ENCODE measurements around the gene TSC2. TPM values are rescaled to one million over a fixed set of nuclear protein-coding genes. Genes with fewer than 3 reads are reported as not detected.

Gene TSC2
- polyA plus RNA-seq, 3 donors: 11.7 to 95.1 (median 20.8) TPM

- Histone ChIP-seq H3K4me3 (replicated peaks in 1 of 3; ENCODE audit: low read depth in 2 of 3, low read length in 3 of 3) (peak overlapping the region in 2 of 3 experiments; percentile 35 to 66), H3K27me3 (ENCODE audit: control insufficient read depth in 2 of 2, insufficient read depth in 2 of 2, low read length in 2 of 2) (peaks cover 3 to 21% of the 10 kb centered on the region in 2 donors), H3K27ac (ENCODE audit: low read depth in 1 of 2, low read length in 2 of 2) (no peak overlapping the region), H4K20me1 (ENCODE audit: insufficient read depth, low read length) (no peaks in the 10 kb centered on the region), H3K36me3 (replicated peaks in 1 of 2; ENCODE audit: control insufficient read depth in 1 of 2, insufficient read depth in 2 of 2, low read length in 2 of 2) (no peaks in the 10 kb centered on the region), H3K9ac (ENCODE audit: insufficient read depth, low read length, poor library complexity, severe bottlenecking) (peak overlapping the region; percentile 45), H3K9me3 (replicated peaks in 1 of 2; ENCODE audit: control insufficient read depth in 1 of 2, insufficient read depth in 1 of 2, low read length in 2 of 2) (peaks cover 0 to 8% of the 10 kb centered on the region in 2 donors), H2AFZ (ENCODE audit: insufficient read depth, low read depth, low read length, poor library complexity, severe bottlenecking) (peak overlapping the region; percentile 76), H3K4me2 (replicated peaks; ENCODE audit: extremely low read depth, low read length, poor library complexity, severe bottlenecking) (peak overlapping the region; percentile 58), H3K79me2 (ENCODE audit: insufficient read depth, low read length) (no peaks in the 10 kb centered on the region), H3K4me1 (ENCODE audit: control insufficient read depth in 1 of 2, insufficient read depth in 2 of 2, low read length in 2 of 2) (peaks cover 16 to 18% of the 10 kb centered on the region in 2 donors)
- Mint-ChIP-seq H3K4me1 (peaks cover 16% of the 10 kb centered on the region), H3K4me3 (peak overlapping the region in 1 of 2 donors; percentile 37), H3K36me3 (peaks cover 0 to 2% of the 10 kb centered on the region in 2 donors), H3K27ac (peak overlapping the region in 3 of 7 donors; percentile 42 to 80 (median 61)), H3K9me3 (peaks cover 0 to 3% (median 2%) of the 10 kb centered on the region in 7 donors), H3K27me3 (ENCODE audit: low read depth in 3 of 3) (peaks cover 16 to 47% (median 27%) of the 10 kb centered on the region in 3 donors)
- 53% methylated on average over 12 of the region's 15 CpGs for WGBS (ENCODE audit: insufficient coverage)
- DNase-seq: peak in 1 of 3 donors; percentile 44
- TF ChIP-seq, protein P1, sequence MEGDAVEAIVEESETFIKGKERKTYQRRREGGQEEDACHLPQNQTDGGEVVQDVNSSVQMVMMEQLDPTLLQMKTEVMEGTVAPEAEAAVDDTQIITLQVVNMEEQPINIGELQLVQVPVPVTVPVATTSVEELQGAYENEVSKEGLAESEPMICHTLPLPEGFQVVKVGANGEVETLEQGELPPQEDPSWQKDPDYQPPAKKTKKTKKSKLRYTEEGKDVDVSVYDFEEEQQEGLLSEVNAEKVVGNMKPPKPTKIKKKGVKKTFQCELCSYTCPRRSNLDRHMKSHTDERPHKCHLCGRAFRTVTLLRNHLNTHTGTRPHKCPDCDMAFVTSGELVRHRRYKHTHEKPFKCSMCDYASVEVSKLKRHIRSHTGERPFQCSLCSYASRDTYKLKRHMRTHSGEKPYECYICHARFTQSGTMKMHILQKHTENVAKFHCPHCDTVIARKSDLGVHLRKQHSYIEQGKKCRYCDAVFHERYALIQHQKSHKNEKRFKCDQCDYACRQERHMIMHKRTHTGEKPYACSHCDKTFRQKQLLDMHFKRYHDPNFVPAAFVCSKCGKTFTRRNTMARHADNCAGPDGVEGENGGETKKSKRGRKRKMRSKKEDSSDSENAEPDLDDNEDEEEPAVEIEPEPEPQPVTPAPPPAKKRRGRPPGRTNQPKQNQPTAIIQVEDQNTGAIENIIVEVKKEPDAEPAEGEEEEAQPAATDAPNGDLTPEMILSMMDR (IDR thresholded peaks at IDR 0.05): no peak
- intact Hi-C loops (cut with micrococcal nuclease): no loop called here
Measured at GRCh38 chr16:2032285-2033056, 15.3 kb upstream of the TSC2 start.

DNA sequence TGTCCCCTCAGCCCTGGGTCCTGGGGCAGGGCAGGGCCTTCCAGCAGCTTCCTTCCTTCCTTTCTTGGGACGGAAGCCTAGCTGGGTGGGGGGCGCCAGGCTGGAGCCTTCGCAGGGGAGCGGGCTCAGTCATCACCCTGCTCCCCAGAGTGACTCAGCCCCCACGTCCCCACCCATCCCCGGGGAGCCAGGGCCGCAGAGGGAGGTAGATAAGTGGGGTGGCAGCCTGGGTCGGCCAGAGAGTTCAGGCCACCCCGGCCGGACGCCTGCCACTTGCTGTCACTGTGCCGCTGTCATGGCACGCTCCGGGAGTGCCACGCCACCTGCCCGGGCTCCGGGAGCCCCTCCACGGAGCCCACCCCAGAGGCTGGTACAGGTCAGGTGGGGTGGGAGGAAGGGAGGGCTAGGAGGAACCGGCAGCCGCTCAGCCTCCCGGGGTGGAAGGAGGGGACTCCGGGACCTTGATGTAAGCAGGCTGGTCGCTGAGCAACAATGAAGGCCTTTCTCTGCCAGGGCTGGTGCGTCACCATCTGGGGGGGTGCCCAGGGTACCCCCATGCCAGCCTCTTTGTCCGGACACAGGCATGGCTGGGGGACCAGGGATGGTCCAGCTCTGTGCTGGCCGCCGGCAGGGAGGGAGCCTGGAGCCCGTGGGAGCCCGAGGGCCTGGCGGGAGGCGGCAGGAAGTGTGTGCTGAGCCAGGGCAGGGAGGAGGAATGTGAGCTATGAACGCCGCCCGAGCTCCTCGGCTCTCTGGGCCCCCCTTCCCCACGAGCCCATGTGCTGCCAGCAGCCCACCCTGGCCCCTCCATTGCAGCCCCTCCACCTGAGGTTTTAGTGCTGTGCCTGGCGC, 14.5 kb upstream of the TSC2 start:
- 10% methylated on average over 17 of the region's 37 CpGs for WGBS (ENCODE audit: insufficient coverage)
- peak overlapping the region; percentile 76 for H2AFZ ChIP-seq (ENCODE audit: insufficient read depth, low read depth, low read length, poor library complexity, severe bottlenecking)
- H3K27me3 Mint-ChIP-seq (ENCODE audit: low read depth in 3 of 3): peaks cover 8 to 39% (median 21%) of the 10 kb centered on the region in 3 donors

More for the DNA sequence above, 14.5 kb upstream of the TSC2 start:
- Histone ChIP-seq H3K4me2 (replicated peaks; ENCODE audit: extremely low read depth, low read length, poor library complexity, severe bottlenecking) (peak overlapping the region; percentile 58), H3K27ac (ENCODE audit: low read depth in 1 of 2, low read length in 2 of 2) (peak overlapping the region in 1 of 2 donors; percentile 24), H3K36me3 (replicated peaks in 1 of 2; ENCODE audit: control insufficient read depth in 1 of 2, insufficient read depth in 2 of 2, low read length in 2 of 2) (no peaks in the 10 kb centered on the region), H3K4me3 (replicated peaks in 1 of 3; ENCODE audit: low read depth in 2 of 3, low read length in 3 of 3) (peak overlapping the region; percentile 14 to 66 (median 35)), H4K20me1 (ENCODE audit: insufficient read depth, low read length) (no peaks in the 10 kb centered on the region), H3K79me2 (ENCODE audit: insufficient read depth, low read length) (no peaks in the 10 kb centered on the region), H3K9ac (ENCODE audit: insufficient read depth, low read length, poor library complexity, severe bottlenecking) (peak overlapping the region; percentile 45), H3K4me1 (ENCODE audit: control insufficient read depth in 1 of 2, insufficient read depth in 2 of 2, low read length in 2 of 2) (peaks cover 16 to 17% of the 10 kb centered on the region in 2 donors), H3K9me3 (replicated peaks in 1 of 2; ENCODE audit: control insufficient read depth in 1 of 2, insufficient read depth in 1 of 2, low read length in 2 of 2) (no peaks in the 10 kb centered on the region), H3K27me3 (ENCODE audit: control insufficient read depth in 2 of 2, insufficient read depth in 2 of 2, low read length in 2 of 2) (peaks cover 0 to 13% of the 10 kb centered on the region in 2 donors)
- Mint-ChIP-seq H3K27ac (peak overlapping the region in 2 of 7 donors; percentile 63 to 64), H3K4me1 (peaks cover 13% of the 10 kb centered on the region), H3K9me3 (no peaks in the 10 kb centered on the region), H3K36me3 (no peaks in the 10 kb centered on the region), H3K4me3 (peak overlapping the region; percentile 62 to 74)
- intact Hi-C loops (cut with micrococcal nuclease): no loop called here
- DNase-seq: peak in 2 of 3 donors; percentile 25 to 63
- TF ChIP-seq, protein P1 (IDR thresholded peaks at IDR 0.05): no peak

All from CD14-positive monocyte (primary cell).